Measurements from ENCODE around the gene LCE7A.

LCE7A gene

GRCh38 chr1:152855661-152856060 is 4.1 kb upstream of the LCE7A start:
- TF ChIP-seq TAF1 (IDR thresholded peaks at IDR 0.05; ENCODE audit: borderline replicate concordance, insufficient read depth, low read length) (no peak), SIN3A (IDR thresholded peaks at IDR 0.05; ENCODE audit: borderline replicate concordance, insufficient read depth, low read length) (no peak)

- TF ChIP-seq REST (IDR thresholded peaks at IDR 0.05; ENCODE audit: insufficient read depth in 1 of 2, low read depth in 2 of 2, low read length in 2 of 2) (no peak), FOXP2 (optimal IDR thresholded peaks at IDR 0.05; ENCODE audit: borderline replicate concordance, extremely low read depth, extremely low read length, insufficient read depth) (no peak), SIN3A (IDR thresholded peaks at IDR 0.05; ENCODE audit: borderline replicate concordance, insufficient read depth, low read length) (no peak), TAF1 (IDR thresholded peaks at IDR 0.05; ENCODE audit: borderline replicate concordance, insufficient read depth, low read length) (no peak), POLR2AphosphoS5 (IDR thresholded peaks at IDR 0.05; ENCODE audit: low read depth, low read length) (no peak)
Measured at GRCh38 chr1:152858062-152858461, 1.7 kb upstream of the LCE7A start.

- TF ChIP-seq REST (IDR thresholded peaks at IDR 0.05; ENCODE audit: insufficient read depth in 1 of 2, low read depth in 2 of 2, low read length in 2 of 2) (no peak), SIN3A (IDR thresholded peaks at IDR 0.05; ENCODE audit: borderline replicate concordance, insufficient read depth, low read length) (no peak), POLR2AphosphoS5 (IDR thresholded peaks at IDR 0.05; ENCODE audit: low read depth, low read length) (no peak), TAF1 (IDR thresholded peaks at IDR 0.05; ENCODE audit: borderline replicate concordance, insufficient read depth, low read length) (no peak)
Measured at GRCh38 chr1:152860129-152860528, 333 bp downstream of the LCE7A start.

GRCh38 chr1:152861374-152861773 is 1.6 kb downstream of the LCE7A start:
- no peak for TF ChIP-seq SIN3A (IDR thresholded peaks at IDR 0.05; ENCODE audit: borderline replicate concordance, insufficient read depth, low read length)
- no peak for TF ChIP-seq POLR2AphosphoS5 (IDR thresholded peaks at IDR 0.05; ENCODE audit: low read depth, low read length)
- no peak for TF ChIP-seq FOXP2 (optimal IDR thresholded peaks at IDR 0.05; ENCODE audit: borderline replicate concordance, extremely low read depth, extremely low read length, insufficient read depth)
- no peak for TF ChIP-seq TAF1 (IDR thresholded peaks at IDR 0.05; ENCODE audit: borderline replicate concordance, insufficient read depth, low read length)
- TF ChIP-seq REST (IDR thresholded peaks at IDR 0.05; ENCODE audit: insufficient read depth in 1 of 2, low read depth in 2 of 2, low read length in 2 of 2) = no peak

GRCh38 chr1:152864443-152864842 is 4.6 kb downstream of the LCE7A start:
- TF ChIP-seq TAF1 (IDR thresholded peaks at IDR 0.05; ENCODE audit: borderline replicate concordance, insufficient read depth, low read length) = no peak

- TF ChIP-seq TAF1 (IDR thresholded peaks at IDR 0.05; ENCODE audit: borderline replicate concordance, insufficient read depth, low read length) (no peak), POLR2AphosphoS5 (IDR thresholded peaks at IDR 0.05; ENCODE audit: low read depth, low read length) (no peak), SIN3A (IDR thresholded peaks at IDR 0.05; ENCODE audit: borderline replicate concordance, insufficient read depth, low read length) (no peak), FOXP2 (optimal IDR thresholded peaks at IDR 0.05; ENCODE audit: borderline replicate concordance, extremely low read depth, extremely low read length, insufficient read depth) (no peak), REST (IDR thresholded peaks at IDR 0.05; ENCODE audit: insufficient read depth in 1 of 2, low read depth in 2 of 2, low read length in 2 of 2) (no peak)
Measured at GRCh38 chr1:152866321-152866720, 6.5 kb downstream of the LCE7A start.
